GM19438 (cell line): ENCODE measurements around the gene URB2.
"Not testable (repeated sequence)": the region's sequence is repeated elsewhere in the genome, so short reads cannot be mapped to it uniquely, and the experiment has no call there.

Source experiments
- ATAC-seq: cut with Tn5 transposase; IDR thresholded peaks from one replicate; pipeline ENCODE4 v1.9.1; 2021; ENCODE audit warnings: low read depth; ENCODE audit not compliant: unreplicated experiment

The URB2 gene

DNA sequence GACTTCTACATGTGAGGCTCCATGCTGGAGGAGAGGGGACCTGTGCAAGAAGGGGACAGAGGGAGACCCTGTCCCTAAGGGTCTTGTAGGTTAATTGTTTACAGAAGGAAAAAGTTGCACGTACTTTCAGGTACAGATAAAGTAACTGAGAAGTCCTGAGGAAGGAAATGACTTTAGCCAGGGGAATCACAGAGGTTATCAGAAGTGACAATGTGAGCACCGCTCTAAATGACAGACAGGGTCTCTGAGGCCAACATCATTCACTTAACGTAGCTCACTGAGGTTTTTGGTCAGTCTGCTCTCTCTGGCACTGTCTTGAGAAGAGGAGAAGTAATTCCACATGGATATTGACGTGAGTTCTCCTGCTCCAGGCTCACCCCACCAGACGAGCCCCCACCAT lies 12.1 kb upstream of the URB2 start:
- no peak for ATAC-seq

DNA sequence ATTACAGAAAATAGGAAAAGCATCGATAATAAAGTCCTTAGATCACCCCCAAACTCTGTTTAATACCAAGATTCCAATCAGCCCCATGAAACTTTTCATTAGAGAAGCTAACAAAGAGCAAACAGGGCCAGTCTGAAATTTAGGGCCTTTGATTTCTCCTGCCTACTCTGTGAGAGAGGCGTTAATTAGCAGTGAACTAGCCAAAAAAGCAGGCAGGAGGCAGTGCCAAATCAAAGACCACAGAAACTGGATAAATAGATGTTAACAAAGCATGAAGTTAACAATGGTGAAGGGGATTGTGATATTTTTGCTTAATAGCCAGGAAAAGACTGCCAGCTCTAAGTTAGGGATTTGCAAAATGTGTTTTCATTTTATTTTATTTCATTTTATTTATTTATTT lies 11.3 kb upstream of the URB2 start:
- ATAC-seq: no peak

DNA sequence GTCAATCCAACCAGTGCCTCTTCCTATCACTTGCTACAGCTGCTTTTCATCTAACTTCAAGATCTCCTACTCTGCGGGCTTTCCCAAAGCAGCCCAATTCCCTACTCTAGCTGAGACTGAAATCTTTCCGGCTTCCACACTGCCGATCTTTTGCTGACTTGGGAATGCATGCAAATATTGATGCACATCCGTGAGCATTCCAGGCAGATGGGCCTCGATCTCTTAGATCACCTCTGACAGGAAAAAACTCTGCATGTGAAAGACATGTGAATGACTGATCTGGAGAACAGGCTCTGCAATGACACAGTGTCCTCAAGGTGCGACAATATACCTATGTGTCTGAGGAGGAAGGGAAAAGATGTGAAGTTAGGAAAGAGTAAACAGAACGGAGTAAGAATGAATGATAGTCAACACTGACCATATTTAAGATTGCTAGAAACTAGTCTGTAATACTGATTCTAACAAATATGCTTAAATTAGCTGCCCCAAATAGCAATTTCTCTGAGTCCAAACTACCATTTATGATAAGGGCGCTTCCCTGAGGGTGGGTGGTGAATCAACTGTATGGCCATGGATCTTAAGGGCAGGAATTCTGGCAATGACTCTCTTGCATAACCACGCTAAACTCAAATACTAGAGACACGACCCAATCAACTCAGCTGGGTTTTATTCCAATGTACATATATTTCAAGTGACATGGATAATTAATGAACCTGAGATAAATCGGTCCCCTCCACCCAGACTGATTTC lies 8.5 kb upstream of the URB2 start:
- ATAC-seq: no peak

- no peak for ATAC-seq
Measured at GRCh38 chr1:229619002-229619401, 7.0 kb upstream of the URB2 start.

DNA sequence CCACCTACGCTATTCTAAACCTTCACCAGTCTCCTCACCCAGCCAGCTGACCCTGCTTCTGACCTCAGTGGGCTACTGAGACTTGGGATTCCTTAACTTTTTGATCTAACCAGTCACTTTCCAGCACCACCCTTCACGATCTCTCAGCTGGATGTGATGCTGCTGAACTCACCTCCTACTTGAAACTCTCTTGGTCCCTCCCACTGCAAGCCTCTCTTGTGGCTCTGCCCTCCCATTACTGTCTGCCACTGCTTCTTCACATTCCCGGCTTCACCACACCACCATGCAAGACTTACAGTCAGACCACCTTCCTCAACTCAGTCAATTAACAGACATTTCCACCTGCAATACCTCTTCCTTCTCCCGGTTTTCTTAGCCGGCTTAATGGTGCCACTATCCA lies 6.4 kb upstream of the URB2 start:
- ATAC-seq: no peak

DNA sequence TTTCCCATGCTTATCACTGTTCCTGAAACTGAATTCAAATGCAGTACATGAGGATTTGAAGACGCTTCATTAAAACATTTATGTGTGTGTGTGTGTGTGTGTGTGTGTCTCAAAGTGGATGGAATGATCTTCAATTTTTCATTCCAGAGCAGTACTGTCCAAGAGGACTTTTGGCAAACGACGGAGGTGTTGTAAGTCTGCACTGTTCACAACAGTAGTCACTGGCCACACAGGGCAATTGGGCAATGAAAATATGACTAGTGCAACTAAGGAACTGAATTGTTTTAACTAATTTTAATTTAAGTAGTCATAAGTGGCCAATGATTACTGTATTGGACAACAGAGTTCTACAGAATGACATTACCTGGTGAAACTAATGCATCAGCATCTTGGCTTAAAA lies 5.2 kb upstream of the URB2 start:
- no peak for ATAC-seq

DNA sequence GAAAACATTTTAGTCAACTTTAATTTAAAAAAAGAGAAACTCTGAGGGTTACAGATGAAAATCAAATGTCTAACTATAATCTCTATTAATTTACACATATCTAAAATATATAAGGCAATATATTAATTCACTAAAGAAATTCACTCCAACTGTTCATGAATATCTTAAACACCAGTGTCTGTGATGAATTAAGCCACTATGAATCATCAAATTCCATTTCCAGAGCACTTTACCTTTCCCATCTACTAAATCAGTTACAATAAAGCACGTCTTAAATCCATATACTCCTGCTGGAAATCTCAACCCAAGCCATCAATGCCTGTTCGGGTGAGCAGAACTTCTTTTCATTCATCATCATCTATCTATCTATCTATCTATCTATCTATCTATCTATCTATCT lies 4.4 kb upstream of the URB2 start:
- ATAC-seq: no peak

DNA sequence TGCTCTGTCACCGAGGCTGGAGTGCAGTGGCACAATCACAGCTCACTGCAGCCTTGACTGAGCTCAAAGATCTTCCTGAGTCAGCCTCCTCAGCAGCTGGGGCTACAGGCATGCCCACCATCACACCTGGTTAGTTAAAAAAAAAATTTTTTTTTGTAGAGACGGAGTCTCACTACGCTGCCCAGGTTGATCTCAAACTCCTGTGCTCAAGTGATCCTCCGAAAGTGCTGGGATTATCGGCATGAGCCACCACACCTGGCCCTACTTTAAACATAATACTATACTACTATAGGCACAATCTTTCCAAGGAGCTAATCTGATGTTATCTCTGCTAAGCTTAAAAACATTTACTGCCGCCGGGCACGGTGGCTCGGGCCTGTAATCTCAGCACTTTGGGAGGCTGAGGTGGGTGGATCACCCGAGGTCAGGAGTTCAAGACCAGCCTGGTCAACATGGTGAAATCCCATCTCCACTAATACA lies 3.4 kb upstream of the URB2 start:
- not testable (repeated sequence) for ATAC-seq

DNA sequence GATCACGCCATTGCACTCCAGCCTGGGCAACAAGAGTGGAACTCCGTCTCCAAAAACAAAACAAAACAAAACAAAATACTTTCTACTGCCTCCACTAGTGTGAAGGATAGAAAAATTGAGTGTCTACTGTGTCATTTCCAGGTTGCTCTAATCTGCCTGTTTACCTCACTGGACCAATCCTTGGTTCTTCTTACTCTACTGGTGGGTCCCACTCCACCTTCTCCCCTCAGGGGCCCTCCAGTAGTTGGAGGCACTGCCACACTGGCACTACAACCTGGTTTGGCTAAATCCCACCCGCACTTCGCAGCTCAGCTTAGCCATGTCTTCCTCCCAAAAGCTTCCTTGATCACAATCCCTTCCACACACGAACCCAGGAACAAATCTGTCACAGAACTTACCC lies 2.8 kb upstream of the URB2 start:
- no peak for ATAC-seq

- no peak for ATAC-seq
Measured at GRCh38 chr1:229623838-229624237, 2.2 kb upstream of the URB2 start.

DNA sequence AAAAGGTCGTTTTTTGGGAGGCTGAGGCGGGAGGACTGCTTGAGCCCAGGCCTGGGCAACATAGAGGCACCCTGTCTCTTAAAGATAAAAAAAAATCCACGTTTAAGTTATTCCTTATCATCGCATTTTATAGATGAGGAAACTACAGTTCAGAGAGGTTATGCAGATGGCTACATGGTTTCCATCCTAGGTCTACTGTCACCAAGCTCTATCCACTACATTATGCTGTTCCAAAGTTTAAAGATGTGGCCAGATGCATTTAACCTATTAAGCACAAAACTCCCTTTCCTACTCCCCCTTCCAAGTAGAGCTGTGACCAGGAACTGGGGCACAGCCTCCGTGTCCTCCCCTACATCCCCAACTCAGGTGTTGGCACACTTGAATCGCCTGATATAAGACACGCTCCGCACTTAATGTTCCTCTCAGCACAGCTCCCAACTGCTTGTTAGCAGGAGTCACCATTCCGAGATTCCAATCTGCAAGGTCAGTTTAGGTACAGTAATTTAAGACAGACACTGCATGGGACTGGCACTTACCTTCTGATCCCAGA lies 1.5 kb upstream of the URB2 start:
- no peak for ATAC-seq

GRCh38 chr1:229625071-229625914 lies 754 bp upstream of the URB2 start:
- ATAC-seq: peak; percentile 37

DNA sequence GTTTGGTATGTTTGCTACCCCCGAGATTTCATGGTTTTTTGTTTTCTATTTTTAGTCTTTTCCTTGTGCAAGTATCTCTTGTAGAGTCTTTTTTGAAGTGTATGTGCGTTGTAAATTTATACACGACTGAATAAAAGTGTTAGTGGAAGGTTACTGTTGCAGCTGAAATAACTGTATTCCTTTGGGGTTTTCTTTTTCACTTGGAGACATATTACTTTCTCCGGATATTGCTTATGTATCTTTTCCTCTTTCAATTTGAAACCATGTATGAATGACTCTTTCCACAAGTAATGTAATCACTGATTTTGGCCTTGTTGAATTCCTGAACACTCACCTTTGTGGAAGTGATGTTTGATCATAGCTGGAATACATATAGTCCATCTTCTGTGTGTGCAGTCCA lies 956 bp downstream of the URB2 start:
- ATAC-seq: no peak

- no peak for ATAC-seq
Measured at GRCh38 chr1:229629261-229629660, 3.2 kb downstream of the URB2 start.

- ATAC-seq: no peak
Measured at GRCh38 chr1:229631148-229631547, 5.1 kb downstream of the URB2 start.

DNA sequence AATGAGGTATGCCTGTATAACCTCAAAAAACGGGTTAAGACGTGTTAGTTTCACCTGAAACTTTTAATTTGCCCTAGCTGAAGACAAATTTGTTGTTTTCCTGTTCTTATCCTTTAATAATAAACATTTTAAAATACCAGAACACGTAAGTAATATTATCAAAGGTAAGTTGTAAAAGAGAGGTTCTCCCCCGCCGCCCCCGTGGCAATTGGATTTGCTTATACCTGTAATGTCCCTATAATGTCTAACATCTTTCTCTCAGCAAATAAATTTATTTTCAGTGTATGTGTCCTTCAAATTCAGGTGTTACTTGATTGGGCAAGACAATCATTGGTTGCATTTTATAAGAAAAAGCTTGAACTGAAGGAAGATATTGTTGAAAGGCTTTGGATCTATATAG lies 5.9 kb downstream of the URB2 start:
- ATAC-seq: no peak

GRCh38 chr1:229636042-229636441 lies 10.0 kb downstream of the URB2 start:
- no peak for ATAC-seq

DNA sequence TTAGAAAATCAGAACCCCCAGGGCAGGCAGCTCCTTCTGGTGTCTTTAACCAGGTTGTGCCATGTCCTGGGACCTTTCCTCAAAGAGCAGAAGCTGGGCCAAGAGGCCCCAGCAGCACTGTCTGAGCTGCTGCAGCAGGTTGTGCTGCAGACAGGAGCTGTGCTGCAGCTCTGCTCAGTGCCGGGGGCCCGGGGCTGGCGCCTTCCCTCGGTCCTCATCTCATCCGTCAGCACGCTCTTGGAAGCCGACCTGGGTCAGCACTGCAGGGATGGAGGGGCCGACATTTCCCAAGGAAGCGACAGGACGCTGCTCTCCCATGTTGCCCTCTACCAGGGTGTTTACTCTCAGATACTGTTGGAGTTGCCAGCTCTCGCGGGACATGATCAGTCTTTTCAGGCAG lies 11.7 kb downstream of the URB2 start:
- no peak for ATAC-seq

- ATAC-seq: no peak
Measured at GRCh38 chr1:229640455-229640854, 14.4 kb downstream of the URB2 start.

DNA sequence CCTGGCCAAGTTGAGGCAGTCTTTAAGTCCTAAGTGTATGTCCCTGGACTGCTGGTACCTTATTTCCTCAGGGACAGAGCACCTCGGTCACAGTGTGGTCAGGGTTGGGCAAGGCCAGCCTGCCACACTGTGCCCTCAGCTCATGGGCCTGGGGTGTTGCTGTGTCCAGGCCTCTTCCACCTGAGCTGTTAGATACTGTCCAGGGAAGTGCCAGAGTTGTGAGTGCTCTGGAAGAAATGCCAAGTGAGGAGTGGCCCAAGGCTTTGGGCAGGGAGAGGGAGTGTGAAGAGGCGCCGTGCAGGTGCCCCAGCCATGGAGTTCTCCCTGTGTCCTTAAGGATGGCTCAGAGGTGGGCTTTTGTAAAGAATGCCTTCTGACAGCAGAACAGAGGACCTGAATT lies 15.3 kb downstream of the URB2 start:
- ATAC-seq: no peak

DNA sequence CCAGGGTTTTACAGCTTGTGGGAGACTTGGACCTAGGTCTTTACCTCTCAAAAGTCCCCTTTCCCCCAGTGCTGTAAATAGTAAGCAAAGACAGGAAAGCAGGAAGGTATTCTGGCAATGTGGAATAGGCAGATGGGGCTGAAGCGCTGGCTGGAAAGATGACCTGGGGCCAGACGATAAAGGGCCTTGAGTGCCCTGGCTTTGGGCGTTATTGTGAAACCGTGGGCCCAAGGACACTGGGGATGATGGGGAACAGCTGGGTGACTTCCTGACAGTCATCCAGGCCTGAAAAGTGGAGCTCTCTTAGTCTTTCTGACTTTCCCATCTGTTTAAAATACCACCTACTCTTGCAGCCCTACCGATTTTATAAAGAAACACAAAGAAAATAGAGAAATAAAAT lies 16.3 kb downstream of the URB2 start:
- no peak for ATAC-seq

DNA sequence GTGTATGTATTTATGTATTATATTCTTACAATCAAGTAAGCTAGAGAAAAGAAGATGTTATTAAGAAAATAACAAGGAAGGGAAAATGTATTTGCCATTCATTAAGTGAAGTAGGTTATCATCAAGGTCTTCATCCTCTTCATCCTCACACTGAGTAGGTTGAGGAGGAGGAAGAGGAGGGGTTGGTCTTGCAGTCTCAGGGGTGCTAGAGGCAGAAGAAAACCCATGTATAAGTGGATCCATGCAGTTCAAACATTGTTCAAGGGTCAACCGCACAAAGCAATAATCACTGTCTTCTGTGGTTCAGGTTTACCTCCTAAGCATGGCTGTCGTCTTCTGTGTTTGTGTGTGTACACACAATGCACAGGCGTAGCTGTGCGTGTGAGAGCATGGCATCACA lies 16.9 kb downstream of the URB2 start:
- no peak for ATAC-seq
